Mesodermal cell (in vitro differentiated cells): ENCODE results near the gene PERM1.

Experiments used
- H3K27ac ChIP-seq: 2 replicates; pipeline ENCODE4 v1.7.0; 2013; ENCODE audit warnings: mild to moderate bottlenecking, low read depth, low read length, moderate library complexity; ENCODE audit not compliant: severe bottlenecking
- H3K36me3 ChIP-seq: 2 replicates; pipeline ENCODE4 v1.7.1; 2013; ENCODE audit warnings: mild to moderate bottlenecking, low read length, moderate library complexity; ENCODE audit not compliant: control insufficient read depth, insufficient read depth
- H3K4me1 ChIP-seq: one replicate; pipeline ENCODE4 v1.7.1; 2013; ENCODE audit warnings: mild to moderate bottlenecking, low read length; ENCODE audit not compliant: insufficient read depth, control insufficient read depth, poor library complexity, severe bottlenecking
- H3K4me3 ChIP-seq: 2 replicates; pipeline ENCODE4 v1.7.0; 2013; ENCODE audit warnings: low read length, control low read depth, mild to moderate bottlenecking; ENCODE audit not compliant: insufficient read depth, poor library complexity, severe bottlenecking; ENCODE audit errors: extremely low read depth
- H3K9me3 ChIP-seq: 2 replicates; pipeline ENCODE4 v1.7.1; 2013; ENCODE audit warnings: mild to moderate bottlenecking, low read length, moderate library complexity; ENCODE audit not compliant: control insufficient read depth
- WGBS, 2 experiments: methylation state at CpG; one replicate each; pipeline ENCODE4 v1.1.5; 2013; ENCODE audit warnings: missing lambda C conversion rate in 2 of 2; ENCODE audit not compliant: insufficient coverage in 2 of 2; 5-methylcytosine and 5-hydroxymethylcytosine counted together

The PERM1 gene

GRCh38 chr1:973459-974292 is 8.2 kb downstream of the PERM1 start:
- Histone ChIP-seq H3K36me3 (no peaks in the 10 kb centered on the region), H3K9me3 (no peaks in the 10 kb centered on the region), H3K27ac (no peak overlapping the region), H3K4me1 (no peaks in the 10 kb centered on the region), H3K4me3 (no peak overlapping the region)
- 75 to 79% methylated on average over 10 to 21 of the region's 28 CpGs for WGBS, 2 experiments

GRCh38 chr1:972726-973458 is 9.0 kb downstream of the PERM1 start:
- WGBS, 2 experiments, result 84 to 86% methylated on average over 22 to 24 of the region's 28 CpGs
- Histone ChIP-seq H3K36me3 (no peaks in the 10 kb centered on the region), H3K4me3 (no peak overlapping the region), H3K27ac (no peak overlapping the region), H3K9me3 (no peaks in the 10 kb centered on the region), H3K4me1 (no peaks in the 10 kb centered on the region)

- no peak overlapping the region for H3K4me3 ChIP-seq
- no peak overlapping the region for H3K27ac ChIP-seq
- WGBS, 2 experiments, result 84 to 86% methylated on average over 26 to 31 of the region's 34 CpGs
- no peaks in the 10 kb centered on the region for H3K9me3 ChIP-seq
- no peaks in the 10 kb centered on the region for H3K36me3 ChIP-seq
- H3K4me1 ChIP-seq, result peaks cover 3% of the 10 kb centered on the region
Observed at GRCh38 chr1:971751-972506, 10.0 kb downstream of the PERM1 start.

- H3K4me1 ChIP-seq, result peaks cover 6% of the 10 kb centered on the region
- H3K27ac ChIP-seq, result no peak overlapping the region
- no peak overlapping the region for H3K4me3 ChIP-seq
- H3K36me3 ChIP-seq, result no peaks in the 10 kb centered on the region
- H3K9me3 ChIP-seq, result no peaks in the 10 kb centered on the region
- 81 to 82% methylated on average over 25 to 32 of the region's 42 CpGs for WGBS, 2 experiments
Observed at GRCh38 chr1:970973-971730, 10.7 kb downstream of the PERM1 start.

- Histone ChIP-seq H3K27ac (no peak overlapping the region), H3K4me3 (no peak overlapping the region), H3K36me3 (peaks cover 2% of the 10 kb centered on the region), H3K4me1 (peaks cover 13% of the 10 kb centered on the region), H3K9me3 (no peaks in the 10 kb centered on the region)
- 62 to 67% methylated on average over 32 to 33 of the region's 33 CpGs for WGBS, 2 experiments
Observed at GRCh38 chr1:970242-970972, 11.5 kb downstream of the PERM1 start.

- peaks cover 10% of the 10 kb centered on the region for H3K36me3 ChIP-seq
- 83 to 85% methylated on average over 15 of the region's 15 CpGs for WGBS, 2 experiments
- peaks cover 13% of the 10 kb centered on the region for H3K4me1 ChIP-seq
- H3K9me3 ChIP-seq, result no peaks in the 10 kb centered on the region
- no peak overlapping the region for H3K4me3 ChIP-seq
- H3K27ac ChIP-seq, result no peak overlapping the region
Observed at GRCh38 chr1:969260-969855, 12.5 kb downstream of the PERM1 start.

- Histone ChIP-seq H3K27ac (no peak overlapping the region), H3K36me3 (peaks cover 26% of the 10 kb centered on the region), H3K9me3 (no peaks in the 10 kb centered on the region), H3K4me1 (peaks cover 13% of the 10 kb centered on the region), H3K4me3 (no peak overlapping the region)
- WGBS, 2 experiments, result 76 to 77% methylated on average over 17 to 18 of the region's 23 CpGs
Observed at GRCh38 chr1:967466-968343, 14.2 kb downstream of the PERM1 start.

GRCh38 chr1:966704-967300 is 15.1 kb downstream of the PERM1 start:
- peaks cover 33% of the 10 kb centered on the region for H3K36me3 ChIP-seq
- no peak overlapping the region for H3K27ac ChIP-seq
- 4 to 5% methylated on average over 55 to 57 of the region's 60 CpGs for WGBS, 2 experiments
- peaks cover 13% of the 10 kb centered on the region for H3K4me1 ChIP-seq
- no peaks in the 10 kb centered on the region for H3K9me3 ChIP-seq
- H3K4me3 ChIP-seq, result peak overlapping the region; percentile 35
